ENCODE measurements around the gene ANKS1A. TPM values are rescaled to one million over a fixed set of nuclear protein-coding genes. Genes with fewer than 3 reads are reported as not detected.

Gene ANKS1A
- total RNA-seq, 1 experiment from 2014 or later = 21.7 TPM

GRCh38 chr6:34887753-34888513 lies 1.1 kb upstream of the ANKS1A start, which contains the start of gene TAF11:
TAF11 (minus strand) TSS chr6:34888042; CDS start chr6:34887957, 85 bp downstream.
- Histone ChIP-seq H3K9me3 (ENCODE audit: low read depth, low read length, poor library complexity, severe bottlenecking) (no peaks in the 10 kb centered on the region), H3K36me3 (ENCODE audit: insufficient read depth, low read length, poor library complexity, severe bottlenecking) (no peaks in the 10 kb centered on the region), H3K27me3 (replicated peaks; ENCODE audit: insufficient read depth, low read depth, low read length, poor library complexity) (no peaks in the 10 kb centered on the region), H3K27ac (ENCODE audit: low read depth, low read length, poor library complexity, severe bottlenecking) (peak within 1 kb of the TSS; percentile 76), H3K4me1 (ENCODE audit: insufficient read depth, low read length, poor library complexity, severe bottlenecking) (peaks cover 8% of the 10 kb centered on the region), H3K4me3 (ENCODE audit: low read depth, low read length, poor library complexity, severe bottlenecking) (peak within 1 kb of the TSS; percentile 76)
- intact Hi-C loops (cut with micrococcal nuclease; ENCODE audit: unreplicated experiment) = no loop called here
- TF ChIP-seq CTCF (conservative IDR thresholded peaks at IDR 0.05; ENCODE audit: low read depth, low read length) (no peak), EZH2 (IDR thresholded peaks at IDR 0.05; ENCODE audit: borderline replicate concordance, low read depth, low read length, poor library complexity, severe bottlenecking) (no peak)
- CTCF ChIA-PET = no interaction called here
- POLR2A ChIA-PET (ENCODE audit: low non-redundant PET) = interaction anchor here (0.6 to 0.7 kb wide), 2 partner anchors 46 to 65 kb away, joined by 3 to 4 read pairs; no protein-coding TSS in a partner anchor
- DNase-seq (ENCODE audit: low spot score) = peak; percentile 97
- TSS peak; percentile 89 for BruUV-seq (replicated peaks)

DNA sequence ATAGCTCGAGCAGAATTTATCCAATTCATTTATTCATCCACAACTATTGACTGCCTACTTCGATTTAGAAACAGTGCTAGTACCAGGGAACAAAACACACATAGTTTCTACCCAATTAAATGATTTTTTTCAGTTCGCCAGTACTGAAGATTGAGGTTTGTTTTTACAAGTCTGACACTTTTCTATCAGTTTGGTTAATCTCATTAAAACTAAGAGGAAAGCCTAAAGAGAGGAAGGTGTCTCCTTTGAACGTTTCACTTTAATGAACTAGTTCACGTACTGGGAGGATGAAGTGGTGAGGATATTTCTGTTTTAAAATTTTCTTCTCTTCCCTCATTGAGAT lies 570 bp upstream of the ANKS1A start:
- no peak for DNase-seq (ENCODE audit: low spot score)
- H3K27me3 ChIP-seq (replicated peaks; ENCODE audit: insufficient read depth, low read depth, low read length, poor library complexity) = no peaks in the 10 kb centered on the region
- TF ChIP-seq EZH2 (IDR thresholded peaks at IDR 0.05; ENCODE audit: borderline replicate concordance, low read depth, low read length, poor library complexity, severe bottlenecking) = no peak
- TF ChIP-seq CTCF (conservative IDR thresholded peaks at IDR 0.05; ENCODE audit: low read depth, low read length) = no peak
- peaks cover 8% of the 10 kb centered on the region for H3K4me1 ChIP-seq (ENCODE audit: insufficient read depth, low read length, poor library complexity, severe bottlenecking)
- intact Hi-C loops (cut with micrococcal nuclease; ENCODE audit: unreplicated experiment) = no loop called here
- H3K9me3 ChIP-seq (ENCODE audit: low read depth, low read length, poor library complexity, severe bottlenecking) = no peaks in the 10 kb centered on the region
- ChIA-PET CTCF (interaction anchor here (0.6 to 0.7 kb wide), 2 partner anchors 21 to 1918 kb away, joined by 3 read pairs; no protein-coding TSS in a partner anchor), POLR2A (ENCODE audit: low non-redundant PET) (interaction anchor here (0.6 to 0.7 kb wide), 3 partner anchors 45 to 127 kb away, joined by 3 to 4 read pairs (median 3); no protein-coding TSS in a partner anchor)
- H3K27ac ChIP-seq (ENCODE audit: low read depth, low read length, poor library complexity, severe bottlenecking) = peak overlapping the region; percentile 76
- H3K4me3 ChIP-seq (ENCODE audit: low read depth, low read length, poor library complexity, severe bottlenecking) = peak overlapping the region; percentile 76
- no TSS peak for BruUV-seq (replicated peaks)
- H3K36me3 ChIP-seq (ENCODE audit: insufficient read depth, low read length, poor library complexity, severe bottlenecking) = no peaks in the 10 kb centered on the region

GRCh38 chr6:34890533-34890925 lies 1.5 kb downstream of the ANKS1A start:
- peak overlapping the region; percentile 76 for H3K4me3 ChIP-seq (ENCODE audit: low read depth, low read length, poor library complexity, severe bottlenecking)
- intact Hi-C loops (cut with micrococcal nuclease; ENCODE audit: unreplicated experiment) = no loop called here
- no peaks in the 10 kb centered on the region for H3K27me3 ChIP-seq (replicated peaks; ENCODE audit: insufficient read depth, low read depth, low read length, poor library complexity)
- H3K36me3 ChIP-seq (ENCODE audit: insufficient read depth, low read length, poor library complexity, severe bottlenecking) = no peaks in the 10 kb centered on the region
- TF ChIP-seq EZH2 (IDR thresholded peaks at IDR 0.05; ENCODE audit: borderline replicate concordance, low read depth, low read length, poor library complexity, severe bottlenecking) (no peak), CTCF (conservative IDR thresholded peaks at IDR 0.05; ENCODE audit: low read depth, low read length) (no peak)
- no peak for DNase-seq (ENCODE audit: low spot score)
- ChIA-PET CTCF (no interaction called here), POLR2A (ENCODE audit: low non-redundant PET) (no interaction called here)
- no peak overlapping the region for H3K27ac ChIP-seq (ENCODE audit: low read depth, low read length, poor library complexity, severe bottlenecking)
- no peaks in the 10 kb centered on the region for H3K9me3 ChIP-seq (ENCODE audit: low read depth, low read length, poor library complexity, severe bottlenecking)
- H3K4me1 ChIP-seq (ENCODE audit: insufficient read depth, low read length, poor library complexity, severe bottlenecking) = peaks cover 8% of the 10 kb centered on the region
- TSS peak; percentile 13 for BruUV-seq (replicated peaks)
